ENCODE results near the gene DOCK4.

DOCK4 gene

GRCh38 chr7:112012242-112012641 lies 194.0 kb downstream of the DOCK4 start:
- DNase-seq (ENCODE audit: low read depth in 2 of 2), result no peak

DNA sequence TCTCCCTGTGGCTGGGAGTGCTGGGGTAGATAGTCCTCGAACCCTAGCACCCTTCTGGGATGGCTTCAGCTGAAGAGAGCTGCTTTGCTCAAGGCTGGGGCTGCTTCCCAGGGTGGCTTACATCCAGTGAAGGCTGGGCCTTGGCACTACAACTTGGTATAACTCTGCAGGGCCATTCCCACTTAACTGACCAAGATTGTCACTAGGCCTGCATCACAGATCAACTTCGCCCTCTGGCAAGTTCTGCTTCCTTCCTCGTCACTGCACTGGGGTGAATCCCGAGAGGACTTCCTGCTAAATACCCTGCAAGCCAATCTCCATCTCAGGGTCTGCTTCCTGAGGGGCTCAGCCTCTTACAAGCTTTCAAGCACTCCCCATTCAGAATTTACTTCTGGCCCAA lies 195.2 kb downstream of the DOCK4 start:
- no peak for DNase-seq (ENCODE audit: low read depth in 2 of 2)

DNA sequence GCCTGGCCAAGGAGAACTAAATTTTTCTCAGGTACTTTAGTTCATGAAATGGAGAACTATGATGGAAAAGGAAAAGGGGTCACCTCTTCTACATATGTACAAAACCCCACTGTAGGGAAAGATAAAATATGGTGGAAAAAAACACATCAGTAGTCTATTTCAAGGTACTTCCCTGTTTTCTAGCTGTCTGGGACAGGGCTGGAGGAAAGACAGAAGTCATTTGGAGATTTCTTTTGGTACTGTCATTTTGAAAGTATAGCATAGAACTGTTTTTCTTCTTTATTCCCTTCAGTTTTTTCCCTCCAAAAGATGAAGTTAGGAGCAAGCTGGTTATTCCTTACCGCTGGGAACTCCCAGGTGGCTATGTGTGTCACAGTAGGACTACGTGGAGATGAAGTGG lies 196.1 kb downstream of the DOCK4 start:
- DNase-seq (ENCODE audit: low read depth in 2 of 2), result no peak

DNA sequence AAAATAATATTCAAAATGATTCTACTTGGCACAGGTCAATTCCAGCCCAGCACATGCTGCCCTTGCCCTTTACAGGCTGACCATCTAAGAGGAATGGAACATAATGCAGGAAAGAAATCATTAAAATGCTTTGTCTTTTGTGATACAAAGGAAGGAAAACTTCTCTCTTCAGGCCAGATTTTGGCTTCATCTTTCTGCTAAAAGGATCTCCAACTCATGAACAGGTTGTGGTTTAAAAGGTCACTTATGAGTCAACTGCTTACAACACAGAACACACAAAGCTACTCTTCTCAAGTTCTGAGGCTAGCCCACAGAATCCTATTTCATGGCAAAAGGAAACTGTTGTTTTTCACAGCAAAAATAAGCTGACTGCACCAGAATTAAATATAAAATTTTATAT lies 197.1 kb downstream of the DOCK4 start:
- no peak for DNase-seq (ENCODE audit: low read depth in 2 of 2)

DNA sequence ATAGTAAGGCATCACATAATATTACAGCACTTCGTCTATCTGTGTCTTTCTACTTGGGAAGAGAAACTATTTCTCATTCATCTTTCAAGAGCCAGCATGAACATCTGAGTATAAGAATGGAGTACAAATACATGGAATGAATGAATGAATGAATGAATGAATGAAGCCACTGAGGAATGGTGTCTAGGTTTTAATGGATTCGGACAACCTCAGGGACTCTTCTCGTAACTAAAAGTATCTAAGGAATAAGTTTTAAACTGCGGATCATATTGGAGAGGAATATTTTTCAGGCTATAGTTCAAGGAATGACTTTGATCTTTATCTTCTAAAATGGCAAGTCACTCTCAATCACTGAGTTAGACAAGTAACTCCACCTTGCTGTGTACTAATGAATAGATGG lies 199.0 kb downstream of the DOCK4 start:
- DNase-seq (ENCODE audit: low read depth in 2 of 2), result no peak

DNA sequence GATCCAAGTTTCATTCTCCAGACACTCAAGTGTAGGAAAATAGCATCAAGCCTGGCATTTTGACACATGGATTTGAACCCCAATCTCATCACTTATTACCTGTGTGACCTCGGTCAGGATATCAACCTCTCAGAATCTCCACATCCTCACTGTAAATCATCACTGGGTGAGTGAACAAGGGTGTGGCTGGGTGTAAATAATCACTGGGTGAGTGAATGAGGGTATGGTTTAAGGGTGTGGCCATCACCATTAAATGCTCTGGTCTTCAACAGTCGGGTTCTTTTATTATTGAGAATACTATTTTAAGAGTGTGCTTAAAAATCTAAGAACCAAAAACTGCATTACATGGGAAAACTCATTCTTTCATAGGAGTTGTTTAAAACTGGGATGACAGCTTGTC lies 200.1 kb downstream of the DOCK4 start:
- no peak for DNase-seq (ENCODE audit: low read depth in 2 of 2)

- no peak for DNase-seq (ENCODE audit: low read depth in 2 of 2)
Observed at GRCh38 chr7:112005205-112005775, 200.9 kb downstream of the DOCK4 start.

GRCh38 chr7:112001091-112001826 lies 204.9 kb downstream of the DOCK4 start:
- DNase-seq (ENCODE audit: low read depth in 2 of 2), result no peak

GRCh38 chr7:111998326-111998725 lies 207.9 kb downstream of the DOCK4 start:
- no peak for DNase-seq (ENCODE audit: low read depth in 2 of 2)

GRCh38 chr7:111997546-111997945 lies 208.7 kb downstream of the DOCK4 start:
- no peak for DNase-seq (ENCODE audit: low read depth in 2 of 2)

GRCh38 chr7:111992601-111993000 lies 213.6 kb downstream of the DOCK4 start:
- no peak for DNase-seq (ENCODE audit: low read depth in 2 of 2)

DNA sequence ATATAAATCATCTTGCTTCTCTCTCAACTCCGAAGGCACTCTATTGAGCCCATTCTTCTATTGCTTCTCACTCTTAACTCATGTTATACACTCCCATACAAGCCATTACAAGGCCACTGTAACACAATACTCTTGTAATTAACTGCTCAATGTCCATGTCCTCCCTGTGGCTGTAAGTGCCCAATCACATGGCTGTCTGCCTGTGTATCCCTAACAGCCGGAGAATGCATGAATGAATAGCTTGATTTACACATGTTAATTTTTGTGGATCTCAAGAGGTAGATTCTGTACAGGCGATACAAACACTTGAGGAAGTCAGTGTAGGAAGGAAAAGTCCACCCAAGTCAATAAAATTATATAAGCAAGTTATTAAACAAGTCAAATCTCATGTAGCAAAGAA lies 215.6 kb downstream of the DOCK4 start:
- no peak for DNase-seq (ENCODE audit: low read depth in 2 of 2)

DNA sequence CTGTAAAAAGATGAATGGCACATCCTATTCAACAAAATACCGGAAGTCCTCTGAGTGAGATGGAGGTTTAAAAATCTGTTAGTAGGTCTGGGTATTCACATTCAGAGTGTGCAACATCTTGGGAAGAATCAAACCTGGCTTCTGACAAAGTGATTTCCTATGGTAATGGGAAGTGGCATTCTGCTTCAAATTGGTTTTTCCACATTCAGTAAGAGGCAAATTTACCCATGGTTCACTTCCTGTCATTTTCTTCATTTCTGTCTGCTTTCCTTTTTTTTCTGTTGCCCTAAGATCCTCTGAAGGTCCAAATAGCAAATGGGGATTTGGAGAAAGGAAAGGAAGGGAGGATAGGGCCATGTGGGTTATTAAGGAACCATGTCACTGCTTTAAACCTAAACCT lies 218.3 kb downstream of the DOCK4 start:
- no peak for DNase-seq (ENCODE audit: low read depth in 2 of 2)

GRCh38 chr7:111987115-111987826 lies 218.9 kb downstream of the DOCK4 start:
- DNase-seq (ENCODE audit: low read depth in 2 of 2), result no peak

DNA sequence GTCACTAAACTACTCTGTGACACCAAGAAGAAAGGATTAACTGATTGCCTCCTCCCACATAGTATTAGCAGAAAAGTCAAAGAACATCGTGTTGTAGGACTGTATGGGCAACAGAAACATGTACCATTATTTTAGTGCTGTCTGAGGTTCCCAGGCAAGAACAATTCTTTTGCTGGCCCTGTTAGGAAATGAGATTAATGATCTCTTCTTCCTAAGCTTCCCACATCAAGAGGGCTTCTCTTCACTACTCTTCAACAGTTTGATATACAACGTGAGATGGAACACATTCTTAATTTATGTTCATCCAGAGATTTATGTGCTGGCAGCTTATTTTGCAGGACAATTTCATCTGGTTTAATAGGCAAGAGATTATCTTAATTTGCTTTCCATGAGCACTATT lies 219.6 kb downstream of the DOCK4 start:
- DNase-seq (ENCODE audit: low read depth in 2 of 2), result no peak

DNA sequence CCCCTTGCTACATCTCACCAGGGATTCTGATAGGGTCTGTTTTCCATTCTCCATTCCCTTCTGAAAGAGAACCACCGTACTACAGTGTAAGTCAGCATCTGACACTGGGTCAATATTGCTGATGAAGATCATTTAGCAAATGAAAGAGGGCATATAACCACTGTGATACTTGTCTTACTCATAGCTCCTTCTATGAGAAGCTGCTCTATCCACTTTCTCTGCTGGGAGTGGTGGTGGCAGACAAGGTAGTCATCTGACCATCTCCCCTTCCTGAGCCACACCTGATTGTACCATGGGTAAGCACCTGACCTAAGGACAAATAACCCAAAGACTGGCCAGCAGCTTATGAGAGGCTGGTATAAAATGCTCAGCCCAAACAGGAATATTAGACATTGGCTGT lies 220.4 kb downstream of the DOCK4 start:
- DNase-seq (ENCODE audit: low read depth in 2 of 2), result no peak

DNA sequence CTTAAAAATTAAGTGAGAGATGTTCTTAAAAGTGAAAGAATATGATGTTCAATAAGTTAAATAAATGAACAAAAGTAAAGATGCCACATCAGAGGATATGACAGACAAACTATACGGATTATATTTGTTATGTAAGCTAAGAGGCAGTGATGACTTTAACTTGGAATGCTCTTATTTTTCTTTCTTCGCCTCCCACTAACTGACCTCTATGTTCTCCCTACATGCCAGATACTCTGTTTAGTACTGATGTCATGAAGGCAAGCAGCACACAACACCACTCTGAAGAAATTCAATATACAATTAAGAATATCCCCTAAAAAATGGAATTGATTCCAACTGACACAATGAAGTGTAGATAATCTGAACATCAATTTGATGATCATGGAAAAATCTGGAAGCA lies 223.4 kb downstream of the DOCK4 start:
- DNase-seq (ENCODE audit: low read depth in 2 of 2), result no peak

DNA sequence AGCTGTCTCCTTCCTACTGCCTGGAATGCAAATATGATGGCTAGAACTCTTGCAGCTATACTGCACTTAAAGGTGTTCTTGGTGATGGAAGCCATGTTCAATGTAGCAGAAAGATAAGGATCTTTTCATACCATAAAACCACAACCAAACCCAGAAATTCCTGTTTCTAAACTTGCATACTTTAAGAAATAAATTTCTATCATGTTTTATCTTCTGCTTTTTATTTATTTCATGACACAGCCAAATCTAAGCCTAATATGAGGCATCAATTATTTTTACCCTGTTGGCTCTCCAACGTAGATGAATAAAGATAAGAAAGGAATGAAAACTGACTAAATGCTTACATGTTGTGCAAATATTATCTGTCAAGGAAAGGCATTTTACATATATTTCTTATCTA lies 224.1 kb downstream of the DOCK4 start:
- no peak for DNase-seq (ENCODE audit: low read depth in 2 of 2)

- no peak for DNase-seq (ENCODE audit: low read depth in 2 of 2)
Observed at GRCh38 chr7:111980725-111981124, 225.5 kb downstream of the DOCK4 start.

DNA sequence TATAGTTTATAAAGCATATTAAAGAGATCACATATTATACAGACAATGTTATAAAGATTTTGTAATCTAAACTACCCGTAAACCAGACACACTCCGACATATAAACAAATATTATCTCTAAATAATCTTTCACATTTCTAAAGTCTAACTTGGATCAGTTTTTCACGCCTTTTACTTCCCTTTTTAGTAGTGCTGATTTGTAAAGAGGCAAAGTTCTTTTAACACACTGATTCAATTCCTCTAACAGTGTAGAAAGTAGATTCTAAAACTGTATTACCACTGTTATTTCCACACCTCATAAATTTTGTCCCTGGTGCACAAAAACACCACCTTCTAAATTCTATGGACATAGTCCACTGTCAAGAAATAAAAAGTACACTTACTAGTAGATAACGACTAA lies 230.9 kb downstream of the DOCK4 start:
- DNase-seq (ENCODE audit: low read depth in 2 of 2), result no peak

DNA sequence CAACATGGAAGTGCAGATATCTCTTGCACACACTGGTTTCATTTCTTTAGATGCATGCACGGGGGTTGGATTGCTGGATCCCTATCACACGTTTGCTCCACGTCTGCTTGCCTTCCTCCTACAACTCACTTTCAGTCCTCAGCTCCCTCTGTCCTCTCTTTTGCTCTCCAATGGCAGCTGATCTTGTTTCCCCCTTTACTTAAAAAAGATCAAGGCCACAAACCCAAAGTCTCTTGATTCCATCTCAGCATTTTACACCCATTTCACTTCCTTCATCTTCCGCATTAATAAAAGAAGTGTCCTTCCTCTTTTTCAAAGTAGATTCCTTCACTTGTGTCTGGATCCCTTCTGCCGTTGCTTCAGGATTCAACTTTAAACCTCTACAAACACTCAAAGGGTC lies 245.2 kb downstream of the DOCK4 start:
- no peak for DNase-seq (ENCODE audit: low read depth in 2 of 2)

DNA sequence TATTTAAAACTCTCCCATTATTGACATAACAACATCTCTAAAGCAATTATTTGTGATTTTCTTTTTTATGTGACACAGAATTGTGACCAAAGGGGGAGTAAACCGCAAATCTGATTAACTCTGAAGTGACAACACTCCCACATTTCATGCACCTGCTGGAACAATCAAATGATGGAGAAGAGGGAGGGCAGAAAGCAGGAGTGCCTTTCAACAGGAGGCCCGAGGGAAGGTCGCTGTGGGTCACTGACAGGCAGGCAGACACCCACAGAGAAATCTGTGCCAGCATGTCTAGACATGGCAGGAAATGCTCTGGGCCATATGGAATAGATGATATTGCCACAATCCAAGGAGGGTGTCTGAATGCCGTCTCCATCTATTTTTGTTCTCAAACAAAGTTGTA lies 247.3 kb downstream of the DOCK4 start:
- DNase-seq (ENCODE audit: low read depth in 2 of 2), result no peak

DNA sequence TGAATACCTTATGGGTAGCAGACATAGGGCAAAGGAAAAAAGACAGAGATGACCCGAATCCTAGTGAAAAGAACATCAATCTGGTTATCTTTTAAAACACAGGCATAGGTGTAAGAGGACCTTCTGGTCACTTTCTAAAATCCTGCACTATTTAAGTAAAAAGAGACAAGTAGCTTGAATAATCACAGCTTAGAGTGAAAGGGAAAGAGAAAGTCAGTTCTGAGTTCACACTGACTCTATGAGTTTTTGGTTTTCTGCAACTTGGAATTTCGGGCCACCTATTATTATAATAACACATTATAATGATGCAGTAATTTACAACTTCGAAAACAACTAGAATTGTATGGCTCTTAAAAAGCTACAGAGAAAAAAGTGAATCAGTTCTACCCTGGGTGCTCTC lies 247.8 kb downstream of the DOCK4 start:
- DNase-seq (ENCODE audit: low read depth in 2 of 2), result no peak

All from activated CD4-positive, alpha-beta T cell treated with anti-CD3 and anti-CD28 coated beads for 24 hours (primary cell).